8988T (cell line): Measurements from ENCODE around the gene LYPD4.

Experiments
- DNase-seq: peaks from one replicate; pipeline ENCODE4 v3.0.0; 2011

LYPD4 gene

GRCh38 chr19:41872775-41873647, 28.5 kb upstream of the LYPD4 start:
- DNase-seq, result peak; percentile 45

- DNase-seq, result no peak
These were observed 27.9 kb upstream of the LYPD4 start for GRCh38 chr19:41872384-41872774.

GRCh38 chr19:41871573-41872383, 27.3 kb upstream of the LYPD4 start:
- DNase-seq, result no peak

- no peak for DNase-seq
These were observed 26.0 kb upstream of the LYPD4 start for GRCh38 chr19:41870401-41870873.

- DNase-seq, result no peak
These were observed 25.0 kb upstream of the LYPD4 start for GRCh38 chr19:41869374-41869955.

GRCh38 chr19:41868989-41869300, 24.5 kb upstream of the LYPD4 start:
- no peak for DNase-seq

- no peak for DNase-seq
These were observed 23.9 kb upstream of the LYPD4 start for GRCh38 chr19:41868120-41868988.

GRCh38 chr19:41866284-41866683, 21.8 kb upstream of the LYPD4 start:
- DNase-seq, result no peak

GRCh38 chr19:41864374-41864773, 19.9 kb upstream of the LYPD4 start:
- DNase-seq, result no peak

GRCh38 chr19:41863209-41863931, 18.9 kb upstream of the LYPD4 start:
- DNase-seq, result no peak

- DNase-seq, result no peak
These were observed 18.0 kb upstream of the LYPD4 start for GRCh38 chr19:41862445-41862986.

GRCh38 chr19:41861846-41862245, 17.4 kb upstream of the LYPD4 start:
- DNase-seq, result no peak

GRCh38 chr19:41861116-41861768, 16.8 kb upstream of the LYPD4 start:
- DNase-seq, result no peak

- DNase-seq, result no peak
These were observed 16.1 kb upstream of the LYPD4 start for GRCh38 chr19:41860419-41861115.

GRCh38 chr19:41859618-41860418, 15.3 kb upstream of the LYPD4 start, which contains the start of gene RPS19:
Gene RPS19 (plus strand): TSS chr19:41860255. CDS start chr19:41860775, 520 bp downstream.
- DNase-seq, result peak; percentile 87

- DNase-seq, result no peak
These were observed 14.7 kb upstream of the LYPD4 start for GRCh38 chr19:41859213-41859617.

GRCh38 chr19:41853768-41854167, 9.3 kb upstream of the LYPD4 start:
- DNase-seq, result no peak

- no peak for DNase-seq
These were observed 8.9 kb upstream of the LYPD4 start for GRCh38 chr19:41853344-41853743.

GRCh38 chr19:41851456-41851855, 7.0 kb upstream of the LYPD4 start:
- no peak for DNase-seq
